GM23338 (cell line): ENCODE results near the gene GRIFIN. TPM values are rescaled to one million over a fixed set of nuclear protein-coding genes. Genes with fewer than 3 reads are reported as not detected.
A peak's percentile ranks its signal among the peaks of the same experiment; 100 is the strongest.

Source experiments
- ATAC-seq: fragments of 200-7000 bp; cut with Tn5 transposase; 3 replicates; pipeline ENCODE4 v1.9.1; 2020
- DNase-seq: peaks from one replicate; pipeline ENCODE4 v3.0.0-alpha.2; 2015; ENCODE audit warnings: low spot score
- H2AFZ ChIP-seq: fragments of 200-600 bp; sonication (generic); 2 replicates; pipeline ENCODE4 v1.8.0; 2016; ENCODE audit warnings: antibody characterized with exemption, mild to moderate bottlenecking, moderate library complexity
- H3F3A ChIP-seq: fragments of 200-600 bp; sonication (generic); replicated peaks from 2 replicates; pipeline ENCODE4 v1.8.0; 2017; ENCODE audit warnings: antibody characterized with exemption, mixed run types, low read depth
- H3K27ac ChIP-seq: fragments of 200-600 bp; sonication (generic); 2 replicates; pipeline ENCODE4 v1.6.1; 2016; ENCODE audit warnings: low read depth
- H3K27me3 ChIP-seq: fragments of 200-600 bp; sonication (generic); 2 replicates; pipeline ENCODE4 v1.8.0; 2016; ENCODE audit warnings: mild to moderate bottlenecking, mixed run types, moderate library complexity; ENCODE audit not compliant: insufficient read depth
- H3K36me3 ChIP-seq: fragments of 200-600 bp; sonication (generic); 2 replicates; pipeline ENCODE4 v1.8.0; 2016; ENCODE audit warnings: mild to moderate bottlenecking; ENCODE audit not compliant: insufficient read depth
- H3K4me1 ChIP-seq: fragments of 200-600 bp; sonication (generic); 2 replicates; pipeline ENCODE4 v1.8.0; 2016; ENCODE audit warnings: mild to moderate bottlenecking, moderate library complexity; ENCODE audit not compliant: insufficient read depth
- H3K4me2 ChIP-seq: fragments of 200-600 bp; sonication (generic); 2 replicates; pipeline ENCODE4 v1.7.1; 2017; ENCODE audit warnings: mixed run types
- H3K4me3 ChIP-seq: fragments of 200-600 bp; sonication (generic); 2 replicates; pipeline ENCODE4 v1.6.1; 2016; ENCODE audit warnings: mixed run types
- H3K79me2 ChIP-seq: fragments of 200-600 bp; sonication (generic); replicated peaks from 2 replicates; pipeline ENCODE4 v1.8.0; 2017; ENCODE audit warnings: mild to moderate bottlenecking; ENCODE audit not compliant: insufficient read depth
- H3K9me2 ChIP-seq: fragments of 200-600 bp; sonication (generic); 2 replicates; pipeline ENCODE4 v1.8.0; 2017; ENCODE audit not compliant: insufficient read depth
- H4K20me1 ChIP-seq: fragments of 200-600 bp; sonication (generic); replicated peaks from 2 replicates; pipeline ENCODE4 v1.8.0; 2017; ENCODE audit warnings: mild to moderate bottlenecking; ENCODE audit not compliant: insufficient read depth
- H3K27ac Mint-ChIP-seq: 2 replicates; pipeline ENCODE4 v1.8.0; 2020; ENCODE audit warnings: inconsistent platforms, mild to moderate bottlenecking, moderate library complexity, mixed read lengths
- H3K27me3 Mint-ChIP-seq: 3 replicates; pipeline ENCODE4 v1.8.0; 2022; ENCODE audit warnings: low read depth, mild to moderate bottlenecking, moderate library complexity, mixed read lengths, inconsistent platforms; ENCODE audit not compliant: insufficient read depth, poor library complexity
- H3K36me3 Mint-ChIP-seq: 3 replicates; pipeline ENCODE4 v1.8.0; 2021; ENCODE audit warnings: low read depth, mild to moderate bottlenecking, inconsistent platforms, moderate library complexity, mixed read lengths
- H3K4me1 Mint-ChIP-seq: 3 replicates; pipeline ENCODE4 v1.8.0; 2020; ENCODE audit warnings: mild to moderate bottlenecking, inconsistent platforms, mixed read lengths
- H3K4me3 Mint-ChIP-seq: 3 replicates; pipeline ENCODE4 v1.8.0; 2021; ENCODE audit warnings: moderate library complexity, mild to moderate bottlenecking, inconsistent platforms, mixed read lengths
- H3K9me3 Mint-ChIP-seq: 3 replicates; pipeline ENCODE4 v1.8.0; 2020; ENCODE audit warnings: moderate library complexity, mild to moderate bottlenecking, inconsistent platforms, mixed read lengths
- CREB1 ChIP-seq: fragments of 250-450 bp; sonication (Bioruptor Pico); IDR thresholded peaks from 2 replicates; pipeline ENCODE4 v1.5.0; 2020; ENCODE audit warnings: low read depth, mild to moderate bottlenecking, moderate library complexity
- CTCF ChIP-seq, 2 experiments: fragments of 200-600 bp in 1 of 2; sonication (generic) in 1 of 2; conservative IDR thresholded peaks; 2 replicates each; pipeline versions ENCODE4 v1.5.1 to v1.6.1; 2016 to 2017; ENCODE audit warnings: antibody characterized with exemption in 2 of 2, low read depth in 2 of 2, mild to moderate bottlenecking in 2 of 2, moderate library complexity in 1 of 2
- EZH2 ChIP-seq: fragments of 200-600 bp; sonication (generic); IDR thresholded peaks from one replicate; pipeline ENCODE4 v1.8.0; 2017; ENCODE audit warnings: antibody characterized with exemption, mild to moderate bottlenecking, low read depth; ENCODE audit not compliant: unreplicated experiment
- EZH2phosphoT487 ChIP-seq: fragments of 200-600 bp; sonication (generic); IDR thresholded peaks from one replicate; pipeline ENCODE4 v1.8.1; 2018; ENCODE audit warnings: antibody characterized with exemption; ENCODE audit not compliant: unreplicated experiment
- JUNB ChIP-seq: IDR thresholded peaks from one replicate; pipeline ENCODE4 v1.6.1; 2016; ENCODE audit warnings: antibody characterized with exemption; ENCODE audit not compliant: unreplicated experiment
- NANOG ChIP-seq: IDR thresholded peaks from 2 replicates; pipeline ENCODE4 v1.6.1; 2016; ENCODE audit warnings: antibody characterized with exemption, borderline replicate concordance
- POLR2AphosphoS5 ChIP-seq: IDR thresholded peaks from 2 replicates; pipeline ENCODE4 v1.6.1; 2016; ENCODE audit warnings: antibody characterized with exemption, low read depth
- REST ChIP-seq: IDR thresholded peaks from one replicate; pipeline ENCODE4 v1.6.1; 2018; ENCODE audit warnings: antibody characterized with exemption; ENCODE audit not compliant: unreplicated experiment
- STAT1 ChIP-seq: IDR thresholded peaks from one replicate; pipeline ENCODE4 v1.6.1; 2016; ENCODE audit warnings: antibody characterized with exemption; ENCODE audit not compliant: unreplicated experiment
- ZNF331 ChIP-seq: fragments of 250-450 bp; sonication (Bioruptor Pico); IDR thresholded peaks from 2 replicates; pipeline ENCODE4 v1.5.0; 2020; ENCODE audit warnings: low read depth, mild to moderate bottlenecking, moderate library complexity
- polyA plus RNA-seq: library from polyadenylated mRNA; unstranded; fragments of >200 nt; fragmentation: Nextera tagmentation; extraction: Ambion mirVana; gene quantifications from 2 replicates; pipeline ENCODE4 v1.2.1, GENCODE V29; 2016
- total RNA-seq: library from RNA; depleted of rRNA; stranded (reverse); fragments of >200 nt; shearing (Covaris generic); gene quantifications from 2 replicates; pipeline ENCODE4 v1.2.3, GENCODE V29; 2014
- TF ChIP-seq, protein P1 (sequence below): IDR thresholded peaks from 2 replicates; pipeline ENCODE4 v1.6.1; 2016; ENCODE audit warnings: antibody characterized with exemption

The GRIFIN gene
- total and polyA plus RNA-seq, 2 experiments from 2014 or later: not detected

- TF ChIP-seq EZH2 (no peak), CTCF (conservative IDR thresholded peaks at IDR 0.05; ENCODE audit: low read depth in 2 of 2) (no peak), CREB1 (CRISPR knock-in tag) (no peak), NANOG (no peak), EZH2phosphoT487 (no peak), REST (no peak), POLR2AphosphoS5 (no peak)
- TF ChIP-seq, protein P1, sequence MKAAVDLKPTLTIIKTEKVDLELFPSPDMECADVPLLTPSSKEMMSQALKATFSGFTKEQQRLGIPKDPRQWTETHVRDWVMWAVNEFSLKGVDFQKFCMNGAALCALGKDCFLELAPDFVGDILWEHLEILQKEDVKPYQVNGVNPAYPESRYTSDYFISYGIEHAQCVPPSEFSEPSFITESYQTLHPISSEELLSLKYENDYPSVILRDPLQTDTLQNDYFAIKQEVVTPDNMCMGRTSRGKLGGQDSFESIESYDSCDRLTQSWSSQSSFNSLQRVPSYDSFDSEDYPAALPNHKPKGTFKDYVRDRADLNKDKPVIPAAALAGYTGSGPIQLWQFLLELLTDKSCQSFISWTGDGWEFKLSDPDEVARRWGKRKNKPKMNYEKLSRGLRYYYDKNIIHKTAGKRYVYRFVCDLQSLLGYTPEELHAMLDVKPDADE: no peak
Observed at GRCh38 chr7:2524808-2525657, 48.8 kb upstream of the GRIFIN start (continued).

GRCh38 chr7:2523941-2524807 lies 48.0 kb upstream of the GRIFIN start:
- peak; percentile 15 for ATAC-seq
- H3K36me3 Mint-ChIP-seq: peaks cover 16% of the 10 kb centered on the region; the same call in 1 of the 3 replicates
- H3K27me3 Mint-ChIP-seq: peaks cover 21% of the 10 kb centered on the region
- peak overlapping the region; percentile 44; the same call in 2 of the 3 replicates for H3K4me3 Mint-ChIP-seq
- Histone ChIP-seq H3K4me1 (peaks cover 49% of the 10 kb centered on the region), H3K4me2 (peak overlapping the region; percentile 92), H3K4me3 (peak overlapping the region; percentile 68), H3K27ac (peak overlapping the region; percentile 79), H2AFZ (no peak overlapping the region), H3K9me2 (no peaks in the 10 kb centered on the region), H3F3A (0 out of 2 replicates have a peak, but pooled peaks cover 6% of the 10 kb centered on the region), H3K36me3 (no peaks in the 10 kb centered on the region; the same call in 1 of the 2 replicates), H3K27me3 (peaks cover 9% of the 10 kb centered on the region), H3K79me2 (peaks cover 17% of the 10 kb centered on the region), H4K20me1 (no peaks in the 10 kb centered on the region; the same call in 1 of the 2 replicates)
- DNase-seq: peak; percentile 74
- TF ChIP-seq JUNB (no peak), EZH2 (no peak), CTCF (conservative IDR thresholded peaks at IDR 0.05; ENCODE audit: low read depth in 2 of 2) (no peak), ZNF331 (CRISPR knock-in tag) (no peak), STAT1 (no peak), NANOG (no peak)
- TF ChIP-seq, protein P1: no peak
- no peaks in the 10 kb centered on the region for H3K9me3 Mint-ChIP-seq
- H3K4me1 Mint-ChIP-seq: peaks cover 45% of the 10 kb centered on the region
- no peak overlapping the region for H3K27ac Mint-ChIP-seq
